ENCODE measurements around the gene EIF2B4.

Gene EIF2B4

DNA sequence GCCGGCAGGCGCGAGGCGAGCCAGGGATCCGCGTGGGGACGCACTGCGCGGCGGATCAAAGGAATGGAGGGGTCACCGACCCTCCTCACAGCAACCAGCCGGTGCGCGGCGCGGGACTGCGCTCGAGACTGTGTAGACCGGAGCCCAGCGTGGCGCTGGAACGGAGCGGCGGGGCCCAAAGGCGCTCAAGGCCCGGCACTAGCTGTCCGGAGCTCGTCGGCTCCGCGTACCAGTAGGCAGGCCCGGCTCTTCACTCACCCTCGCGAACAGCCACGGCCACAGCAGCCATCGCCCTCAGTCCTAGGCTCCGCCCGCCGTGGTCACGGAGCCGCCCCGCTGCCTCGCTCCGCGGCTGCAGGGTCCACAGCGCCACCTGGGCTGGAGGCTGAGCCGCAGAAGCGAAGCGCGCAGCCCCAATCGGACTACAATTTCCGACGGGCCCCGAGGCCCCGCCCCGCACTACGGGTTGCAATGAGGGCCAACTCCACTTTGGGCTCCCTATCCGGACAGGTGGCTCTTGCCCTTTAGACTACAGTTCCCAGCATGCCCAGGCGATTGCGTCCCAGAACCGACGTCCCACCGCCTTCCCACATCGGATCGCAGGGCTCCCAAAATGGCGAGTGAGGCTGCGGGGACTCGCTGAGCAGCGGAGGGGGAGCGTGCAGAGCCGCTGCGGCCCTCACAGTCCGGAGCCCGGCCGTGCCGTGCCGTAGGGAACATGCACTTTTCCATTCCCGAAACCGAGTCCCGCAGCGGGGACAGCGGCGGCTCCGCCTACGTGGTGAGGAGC is at the start of gene EIF2B4, which contains the start of gene SNX17:
EIF2B4 (minus strand) TSS at position 313 of the 790 bp plus-strand sequence; CDS start at position 289, 24 bp downstream.
SNX17 (plus strand) TSS at position 591 of the 790 bp plus-strand sequence; CDS start at position 719, 128 bp downstream.
- TF ChIP-seq EZH2phosphoT487 (IDR thresholded peaks at IDR 0.05; ENCODE audit: low read depth), result no peak
- TF ChIP-seq, protein P1, sequence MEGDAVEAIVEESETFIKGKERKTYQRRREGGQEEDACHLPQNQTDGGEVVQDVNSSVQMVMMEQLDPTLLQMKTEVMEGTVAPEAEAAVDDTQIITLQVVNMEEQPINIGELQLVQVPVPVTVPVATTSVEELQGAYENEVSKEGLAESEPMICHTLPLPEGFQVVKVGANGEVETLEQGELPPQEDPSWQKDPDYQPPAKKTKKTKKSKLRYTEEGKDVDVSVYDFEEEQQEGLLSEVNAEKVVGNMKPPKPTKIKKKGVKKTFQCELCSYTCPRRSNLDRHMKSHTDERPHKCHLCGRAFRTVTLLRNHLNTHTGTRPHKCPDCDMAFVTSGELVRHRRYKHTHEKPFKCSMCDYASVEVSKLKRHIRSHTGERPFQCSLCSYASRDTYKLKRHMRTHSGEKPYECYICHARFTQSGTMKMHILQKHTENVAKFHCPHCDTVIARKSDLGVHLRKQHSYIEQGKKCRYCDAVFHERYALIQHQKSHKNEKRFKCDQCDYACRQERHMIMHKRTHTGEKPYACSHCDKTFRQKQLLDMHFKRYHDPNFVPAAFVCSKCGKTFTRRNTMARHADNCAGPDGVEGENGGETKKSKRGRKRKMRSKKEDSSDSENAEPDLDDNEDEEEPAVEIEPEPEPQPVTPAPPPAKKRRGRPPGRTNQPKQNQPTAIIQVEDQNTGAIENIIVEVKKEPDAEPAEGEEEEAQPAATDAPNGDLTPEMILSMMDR (IDR thresholded peaks at IDR 0.05; ENCODE audit: low read depth, low read length), result peak; percentile 73
- peaks cover 26% of the 10 kb centered on the region for H3K36me3 ChIP-seq (replicated peaks; ENCODE audit: low read depth, low read length)

DNA sequence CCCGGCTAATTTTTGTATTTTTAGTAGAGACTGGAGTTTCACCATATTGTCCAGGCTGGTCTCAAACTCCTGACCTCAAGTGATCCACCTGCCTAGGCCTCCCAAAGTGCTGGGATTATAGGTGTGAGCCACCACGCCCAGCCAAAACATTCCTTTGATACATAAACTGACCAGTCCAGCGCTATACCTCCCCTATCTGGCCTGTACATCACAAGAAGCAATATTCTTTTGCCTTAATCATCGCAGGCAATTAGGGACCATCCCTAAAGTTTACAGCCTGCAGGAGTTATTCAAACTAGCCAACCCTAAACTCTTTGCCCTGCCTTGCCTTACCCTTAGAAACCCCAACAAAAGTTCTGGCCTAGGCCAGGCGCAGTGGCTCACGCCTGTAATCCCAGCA is 46.0 kb upstream of the EIF2B4 start:
- Histone ChIP-seq H3K79me2 (ENCODE audit: low read length) (no peaks in the 10 kb centered on the region), H3K9me3 (ENCODE audit: insufficient read depth, low read length) (no peaks in the 10 kb centered on the region), H3K9ac (ENCODE audit: low read length) (no peak overlapping the region), H3K36me3 (replicated peaks; ENCODE audit: low read depth, low read length) (no peaks in the 10 kb centered on the region), H3K4me1 (ENCODE audit: low read length) (no peaks in the 10 kb centered on the region), H3K27me3 (ENCODE audit: low read depth, low read length) (0 out of 2 replicates have a peak, but pooled peaks cover 2% of the 10 kb centered on the region), H3K4me3 (ENCODE audit: low read length) (no peak overlapping the region), H3K4me2 (ENCODE audit: low read length) (no peak overlapping the region), H4K20me1 (ENCODE audit: insufficient read depth, low read length) (no peaks in the 10 kb centered on the region), H2AFZ (ENCODE audit: low read depth, low read length) (no peak overlapping the region), H3K27ac (ENCODE audit: low read length) (no peak overlapping the region)
- TF ChIP-seq, protein P1 (IDR thresholded peaks at IDR 0.05; ENCODE audit: low read depth, low read length), result no peak
- TF ChIP-seq EZH2phosphoT487 (IDR thresholded peaks at IDR 0.05; ENCODE audit: low read depth), result no peak

More for the DNA sequence above, at the start of gene EIF2B4, which contains the start of gene SNX17:
- Histone ChIP-seq H2AFZ (ENCODE audit: low read depth, low read length) (no peak within 1 kb of the TSS; the same call in 1 of the 2 replicates), H3K9ac (ENCODE audit: low read length) (peak within 1 kb of the TSS; percentile 95), H3K9me3 (ENCODE audit: insufficient read depth, low read length) (no peaks in the 10 kb centered on the region), H3K4me1 (ENCODE audit: low read length) (peaks cover 16% of the 10 kb centered on the region), H3K79me2 (ENCODE audit: low read length) (peaks cover 43% of the 10 kb centered on the region), H4K20me1 (ENCODE audit: insufficient read depth, low read length) (no peaks in the 10 kb centered on the region), H3K27me3 (ENCODE audit: low read depth, low read length) (no peaks in the 10 kb centered on the region), H3K4me2 (ENCODE audit: low read length) (peak within 1 kb of the TSS; percentile 96), H3K4me3 (ENCODE audit: low read length) (peak within 1 kb of the TSS; percentile 93), H3K27ac (ENCODE audit: low read length) (peak within 1 kb of the TSS; percentile 65)

DNA sequence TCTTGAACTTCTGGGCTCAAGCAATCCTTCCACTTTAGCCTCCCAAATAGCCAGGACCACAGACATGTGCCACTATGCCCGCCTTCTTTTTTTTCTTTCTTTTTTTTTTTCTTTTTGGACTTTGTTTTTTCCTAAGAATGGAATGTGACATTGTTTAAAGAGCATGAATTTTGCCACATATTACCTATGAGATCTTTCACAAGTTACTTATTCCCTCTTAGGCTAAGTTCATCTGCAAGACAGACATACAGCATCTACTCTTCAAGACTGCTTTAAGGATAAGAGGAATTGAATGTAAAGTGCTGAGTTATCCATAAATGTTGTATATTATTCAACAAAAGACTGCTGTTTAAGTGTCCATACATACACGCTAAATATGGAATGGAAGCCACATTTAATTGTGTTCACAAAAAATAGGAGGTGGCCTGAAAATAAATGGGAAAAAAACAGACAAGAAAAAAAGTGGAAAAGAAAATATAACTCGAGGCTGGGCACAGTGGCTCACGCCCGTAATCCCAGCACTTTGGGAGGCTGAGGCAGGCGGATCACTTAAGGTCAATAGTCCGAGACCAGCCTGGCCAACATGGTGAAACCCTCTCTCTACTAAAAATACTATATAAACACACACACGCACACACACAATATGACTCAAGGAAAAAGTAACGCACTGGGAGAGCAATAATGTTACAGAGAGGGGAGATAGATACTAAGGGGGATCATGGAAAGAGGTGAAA is 42.4 kb upstream of the EIF2B4 start:
- Histone ChIP-seq H3K36me3 (replicated peaks; ENCODE audit: low read depth, low read length) (peaks cover under 1% of the 10 kb centered on the region), H2AFZ (ENCODE audit: low read depth, low read length) (no peak overlapping the region), H3K4me2 (ENCODE audit: low read length) (no peak overlapping the region), H3K27ac (ENCODE audit: low read length) (no peak overlapping the region), H3K9ac (ENCODE audit: low read length) (no peak overlapping the region), H3K79me2 (ENCODE audit: low read length) (peaks cover 18% of the 10 kb centered on the region), H3K4me1 (ENCODE audit: low read length) (peaks cover 12% of the 10 kb centered on the region), H3K27me3 (ENCODE audit: low read depth, low read length) (0 out of 2 replicates have a peak, but pooled peaks cover 2% of the 10 kb centered on the region), H4K20me1 (ENCODE audit: insufficient read depth, low read length) (peaks cover 10% of the 10 kb centered on the region), H3K4me3 (ENCODE audit: low read length) (no peak overlapping the region), H3K9me3 (ENCODE audit: insufficient read depth, low read length) (no peaks in the 10 kb centered on the region)
- TF ChIP-seq, protein P1 (IDR thresholded peaks at IDR 0.05; ENCODE audit: low read depth, low read length), result no peak
- no peak for TF ChIP-seq EZH2phosphoT487 (IDR thresholded peaks at IDR 0.05; ENCODE audit: low read depth)
